Brain microvascular endothelial cell (primary cell): ENCODE data around the gene BARX2.

Experiments used
- DNase-seq: peaks from one replicate; pipeline ENCODE4 v3.0.0-alpha.2; 2020
- H3K27ac ChIP-seq: fragments of 250-450 bp; sonication (Bioruptor Pico); 2 replicates; pipeline ENCODE4 v1.5.1; 2020; ENCODE audit warnings: mild to moderate bottlenecking, moderate library complexity
- H3K27me3 ChIP-seq: fragments of 250-450 bp; sonication (Bioruptor Pico); replicated peaks from 2 replicates; pipeline ENCODE4 v1.5.1; 2020; ENCODE audit warnings: mild to moderate bottlenecking
- H3K36me3 ChIP-seq: fragments of 250-450 bp; sonication (Bioruptor Pico); replicated peaks from 2 replicates; pipeline ENCODE4 v1.5.1; 2020; ENCODE audit warnings: mild to moderate bottlenecking
- H3K4me3 ChIP-seq: 2 replicates; pipeline ENCODE4 v1.5.1; 2011; ENCODE audit warnings: low read depth, mild to moderate bottlenecking, control low read depth, low read length, moderate library complexity
- CTCF ChIP-seq: IDR thresholded peaks from 2 replicates; pipeline ENCODE4 v1.5.1; 2011; ENCODE audit warnings: low read depth, mild to moderate bottlenecking, moderate library complexity, low read length, control low read depth, inconsistent platforms; ENCODE audit errors: missing control alignments
- in situ Hi-C: cut with HindIII; loops from 2 replicates; pipeline ENCODE4 v1.10.0; 2017; ENCODE audit warnings: low sequenced_read_pairs, low pct_ligation_motif_present

BARX2 gene

GRCh38 chr11:129396454-129396853 lies 20.8 kb downstream of the BARX2 start:
- in situ Hi-C loops = no loop called here
- TF ChIP-seq CTCF = no peak
- H3K36me3 ChIP-seq = no peaks in the 10 kb centered on the region
- H3K27ac ChIP-seq = no peak overlapping the region
- no peak for DNase-seq
- H3K4me3 ChIP-seq = no peak overlapping the region
- H3K27me3 ChIP-seq = no peaks in the 10 kb centered on the region

- no peak for TF ChIP-seq CTCF
- no peak for DNase-seq
- Histone ChIP-seq H3K27ac (no peak overlapping the region), H3K36me3 (no peaks in the 10 kb centered on the region), H3K27me3 (no peaks in the 10 kb centered on the region), H3K4me3 (no peak overlapping the region)
- in situ Hi-C loops = no loop called here
These were observed 26.8 kb downstream of the BARX2 start for GRCh38 chr11:129402206-129403171.

- DNase-seq = no peak
- TF ChIP-seq CTCF = no peak
- Histone ChIP-seq H3K27ac (no peak overlapping the region), H3K4me3 (no peak overlapping the region), H3K36me3 (no peaks in the 10 kb centered on the region), H3K27me3 (no peaks in the 10 kb centered on the region)
- in situ Hi-C loops = no loop called here
These were observed 29.1 kb downstream of the BARX2 start for GRCh38 chr11:129404731-129405130.

GRCh38 chr11:129408865-129409444 lies 33.3 kb downstream of the BARX2 start:
- in situ Hi-C loops = no loop called here
- no peak for DNase-seq
- Histone ChIP-seq H3K4me3 (no peak overlapping the region), H3K27me3 (no peaks in the 10 kb centered on the region), H3K27ac (no peak overlapping the region), H3K36me3 (no peaks in the 10 kb centered on the region)
- TF ChIP-seq CTCF = no peak

GRCh38 chr11:129410395-129410960 lies 34.8 kb downstream of the BARX2 start:
- H3K27ac ChIP-seq = no peak overlapping the region
- no peak overlapping the region for H3K4me3 ChIP-seq
- in situ Hi-C loops = no loop called here
- no peak for DNase-seq
- no peaks in the 10 kb centered on the region for H3K36me3 ChIP-seq
- TF ChIP-seq CTCF = no peak
- H3K27me3 ChIP-seq = no peaks in the 10 kb centered on the region
